GM21515 (cell line): ENCODE results near the gene CHST8.
"Not testable (repeated sequence)": the region's sequence is repeated elsewhere in the genome, so short reads cannot be mapped to it uniquely, and the experiment has no call there.

Experiments
- ATAC-seq: cut with Tn5 transposase; IDR thresholded peaks from one replicate; pipeline ENCODE4 v1.9.1; 2021; ENCODE audit not compliant: unreplicated experiment

CHST8 gene

GRCh38 chr19:33641261-33641660 lies 19.5 kb downstream of the CHST8 start:
- ATAC-seq: no peak

- no peak for ATAC-seq
Observed at GRCh38 chr19:33641956-33642498, 20.3 kb downstream of the CHST8 start.

- no peak for ATAC-seq
Observed at GRCh38 chr19:33644284-33644836, 22.6 kb downstream of the CHST8 start.

GRCh38 chr19:33646306-33646705 lies 24.6 kb downstream of the CHST8 start:
- ATAC-seq: no peak

GRCh38 chr19:33647146-33647545 lies 25.4 kb downstream of the CHST8 start:
- ATAC-seq: no peak

- ATAC-seq: no peak
Observed at GRCh38 chr19:33649627-33650305, 28.0 kb downstream of the CHST8 start.

GRCh38 chr19:33653684-33654083 lies 31.9 kb downstream of the CHST8 start:
- no peak for ATAC-seq

GRCh38 chr19:33654840-33655508 lies 33.2 kb downstream of the CHST8 start:
- no peak for ATAC-seq

GRCh38 chr19:33659835-33660234 lies 38.1 kb downstream of the CHST8 start:
- ATAC-seq: no peak

GRCh38 chr19:33660410-33661124 lies 38.8 kb downstream of the CHST8 start:
- ATAC-seq: no peak

GRCh38 chr19:33661336-33661735 lies 39.6 kb downstream of the CHST8 start:
- no peak for ATAC-seq

GRCh38 chr19:33662391-33663092 lies 40.8 kb downstream of the CHST8 start:
- ATAC-seq: no peak

GRCh38 chr19:33663316-33663715 lies 41.6 kb downstream of the CHST8 start:
- ATAC-seq: not testable (repeated sequence)

GRCh38 chr19:33664744-33665143 lies 43.0 kb downstream of the CHST8 start:
- ATAC-seq: no peak

GRCh38 chr19:33665776-33666595 lies 44.2 kb downstream of the CHST8 start:
- no peak for ATAC-seq

- no peak for ATAC-seq
Observed at GRCh38 chr19:33667141-33667650, 45.4 kb downstream of the CHST8 start.

- no peak for ATAC-seq
Observed at GRCh38 chr19:33667881-33668280, 46.1 kb downstream of the CHST8 start.

GRCh38 chr19:33668968-33669367 lies 47.2 kb downstream of the CHST8 start:
- ATAC-seq: no peak

GRCh38 chr19:33669376-33669775 lies 47.6 kb downstream of the CHST8 start:
- ATAC-seq: no peak

- no peak for ATAC-seq
Observed at GRCh38 chr19:33670398-33670797, 48.6 kb downstream of the CHST8 start.
